H9 (cell line): ENCODE results near the gene RFT1. TPM values are rescaled to one million over a fixed set of nuclear protein-coding genes. Genes with fewer than 3 reads are reported as not detected.

Experiments
- DNase-seq: peaks from one replicate; pipeline ENCODE4 v3.0.0-alpha.2; 2017
- H2AFZ ChIP-seq: one replicate; pipeline ENCODE4 v1.6.1; 2013; ENCODE audit warnings: mild to moderate bottlenecking, low read length, control low read depth, moderate library complexity
- H2AK5ac ChIP-seq: 2 replicates; pipeline ENCODE4 v1.6.1; 2013; ENCODE audit warnings: low read length, control low read depth, mixed read lengths; ENCODE audit not compliant: insufficient read length
- H2BK120ac ChIP-seq: one replicate; pipeline ENCODE4 v1.6.1; 2013; ENCODE audit warnings: low read depth, mild to moderate bottlenecking, low read length, control low read depth, inconsistent platforms; ENCODE audit not compliant: poor library complexity, severe bottlenecking
- H2BK12ac ChIP-seq: 2 replicates; pipeline ENCODE4 v1.6.1; 2013; ENCODE audit warnings: low read length, control low read depth, mixed read lengths, low read depth; ENCODE audit not compliant: insufficient read length
- H2BK15ac ChIP-seq: 2 replicates; pipeline ENCODE4 v1.6.1; 2013; ENCODE audit warnings: low read depth, low read length, control low read depth
- H2BK20ac ChIP-seq: one replicate; pipeline ENCODE4 v1.6.1; 2013; ENCODE audit warnings: low read depth, mild to moderate bottlenecking, low read length, control low read depth, inconsistent platforms; ENCODE audit not compliant: poor library complexity, severe bottlenecking
- H2BK5ac ChIP-seq: 2 replicates; pipeline ENCODE4 v1.6.1; 2013; ENCODE audit warnings: low read length, control low read depth, mixed read lengths; ENCODE audit not compliant: insufficient read length
- H3K14ac ChIP-seq: 2 replicates; pipeline ENCODE4 v1.6.1; 2013; ENCODE audit warnings: low read length, control low read depth; ENCODE audit not compliant: insufficient read depth
- H3K18ac ChIP-seq: 2 replicates; pipeline ENCODE4 v1.6.1; 2013; ENCODE audit warnings: low read depth, mild to moderate bottlenecking, mixed read lengths, low read length, control low read depth; ENCODE audit not compliant: insufficient read length
- H3K23ac ChIP-seq: 2 replicates; pipeline ENCODE4 v1.6.1; 2013; ENCODE audit warnings: low read length, control low read depth, mixed read lengths, low read depth; ENCODE audit not compliant: insufficient read length
- H3K23me2 ChIP-seq: 2 replicates; pipeline ENCODE4 v1.6.1; 2013; ENCODE audit warnings: low read depth, mild to moderate bottlenecking, mixed read lengths, low read length, control low read depth; ENCODE audit not compliant: insufficient read length, poor library complexity, severe bottlenecking
- H3K27ac ChIP-seq: 2 replicates; pipeline ENCODE4 v1.5.1; 2013; ENCODE audit warnings: low read length, control low read depth, mixed read lengths, low read depth; ENCODE audit not compliant: insufficient read length
- H3K27me3 ChIP-seq: 2 replicates; pipeline ENCODE4 v1.6.1; 2013; ENCODE audit warnings: low read length, control low read depth, inconsistent platforms; ENCODE audit not compliant: insufficient read depth
- H3K4ac ChIP-seq: 2 replicates; pipeline ENCODE4 v1.6.1; 2013; ENCODE audit warnings: low read depth, mild to moderate bottlenecking, control low read depth, inconsistent platforms, low read length, moderate library complexity
- H3K4me1 ChIP-seq: 2 replicates; pipeline ENCODE4 v1.6.1; 2013; ENCODE audit warnings: low read length, control low read depth, inconsistent platforms; ENCODE audit not compliant: insufficient read depth
- H3K4me2 ChIP-seq: 2 replicates; pipeline ENCODE4 v1.6.1; 2013; ENCODE audit warnings: low read length, control low read depth, mixed read lengths; ENCODE audit not compliant: insufficient read length, insufficient read depth
- H3K56ac ChIP-seq: 2 replicates; pipeline ENCODE4 v1.6.1; 2013; ENCODE audit warnings: low read depth, mild to moderate bottlenecking, mixed read lengths, low read length, control low read depth; ENCODE audit not compliant: insufficient read length
- H3K79me1 ChIP-seq: 2 replicates; pipeline ENCODE4 v1.6.1; 2013; ENCODE audit warnings: low read depth, mild to moderate bottlenecking, moderate library complexity, low read length, control low read depth, inconsistent platforms; ENCODE audit not compliant: insufficient read depth, poor library complexity, severe bottlenecking
- H3K79me2 ChIP-seq: 2 replicates; pipeline ENCODE4 v1.6.1; 2013; ENCODE audit warnings: low read length, control low read depth, inconsistent platforms; ENCODE audit not compliant: insufficient read depth
- H3K9ac ChIP-seq: 2 replicates; pipeline ENCODE4 v1.6.1; 2013; ENCODE audit warnings: low read length, control low read depth, mixed read lengths; ENCODE audit not compliant: insufficient read length; ENCODE audit errors: extremely low read depth
- H3K9me3 ChIP-seq: one replicate; pipeline ENCODE4 v1.6.1; 2013; ENCODE audit warnings: low read depth, low read length, inconsistent platforms; ENCODE audit not compliant: control insufficient read depth
- H3T11ph ChIP-seq: one replicate; pipeline ENCODE4 v1.6.1; 2013; ENCODE audit warnings: mild to moderate bottlenecking, low read length, control low read depth, inconsistent platforms
- H4K20me1 ChIP-seq: one replicate; pipeline ENCODE4 v1.6.1; 2013; ENCODE audit not compliant: control insufficient read depth, insufficient read length, insufficient read depth
- H4K5ac ChIP-seq: 2 replicates; pipeline ENCODE4 v1.6.1; 2013; ENCODE audit warnings: low read depth, mild to moderate bottlenecking, mixed read lengths, low read length, control low read depth; ENCODE audit not compliant: insufficient read length
- H4K8ac ChIP-seq: replicated peaks from 2 replicates; pipeline ENCODE4 v1.6.1; 2013; ENCODE audit warnings: low read length, control low read depth, mixed read lengths, low read depth; ENCODE audit not compliant: insufficient read length
- H4K91ac ChIP-seq: 2 replicates; pipeline ENCODE4 v1.6.1; 2013; ENCODE audit warnings: low read depth, mild to moderate bottlenecking, moderate library complexity, mixed read lengths, low read length, control low read depth; ENCODE audit not compliant: insufficient read length
- H3K27ac Mint-ChIP-seq, 3 experiments: 2 replicates in 2 of 3; 3 replicates in 1 of 3; pipeline ENCODE4 v1.8.0; 2020 to 2021; ENCODE audit warnings: mixed read lengths in 3 of 3, mild to moderate bottlenecking in 1 of 3, moderate library complexity in 1 of 3
- H3K27me3 Mint-ChIP-seq: 2 replicates; pipeline ENCODE4 v1.8.0; 2021; ENCODE audit warnings: low read depth, mild to moderate bottlenecking, moderate library complexity, mixed read lengths
- H3K36me3 Mint-ChIP-seq, 3 experiments: 2 replicates in 2 of 3; 3 replicates in 1 of 3; pipeline ENCODE4 v1.8.0; 2020 to 2021; ENCODE audit warnings: low read depth in 3 of 3, mixed read lengths in 3 of 3; ENCODE audit not compliant: insufficient read depth in 1 of 3
- H3K4me1 Mint-ChIP-seq, 2 experiments: 2 replicates each; pipeline ENCODE4 v1.8.0; 2020; ENCODE audit warnings: mixed read lengths in 2 of 2
- H3K4me3 Mint-ChIP-seq, 2 experiments: 2 replicates in 1 of 2; 3 replicates in 1 of 2; pipeline ENCODE4 v1.8.0; 2020 to 2021; ENCODE audit warnings: mild to moderate bottlenecking in 2 of 2, mixed read lengths in 2 of 2, moderate library complexity in 1 of 2
- H3K9me3 Mint-ChIP-seq, 2 experiments: 2 replicates in 1 of 2; 3 replicates in 1 of 2; pipeline ENCODE4 v1.8.0; 2020; ENCODE audit warnings: mild to moderate bottlenecking in 2 of 2, mixed read lengths in 2 of 2, moderate library complexity in 1 of 2
- CTCF ChIP-seq: fragments of 200-600 bp; sonication (generic); conservative IDR thresholded peaks from 3 replicates; pipeline ENCODE4 v1.8.0; 2021; ENCODE audit warnings: antibody characterized with exemption, mild to moderate bottlenecking
- WGBS: extraction: QIAGEN DNeasy Blood & Tissue Kit; methylation state at CpG from one replicate; pipeline ENCODE4 v1.1.7; 2013; ENCODE audit warnings: missing lambda C conversion rate, low lambda C conversion rate, mixed read lengths; ENCODE audit not compliant: insufficient read length; ENCODE audit errors: extremely low coverage; 5-methylcytosine and 5-hydroxymethylcytosine counted together
- total RNA-seq: library from RNA; stranded (reverse); gene quantifications from 2 replicates; pipeline ENCODE4 v1.2.1, GENCODE V29; 2021

RFT1 gene
- total RNA-seq, 1 experiment from 2014 or later = 24.1 TPM

- peak; percentile 47 for DNase-seq
- Histone ChIP-seq H3K79me2 (no peaks in the 10 kb centered on the region), H3K79me1 (no peaks in the 10 kb centered on the region), H2BK15ac (no peak overlapping the region), H3K56ac (no peak overlapping the region), H3K18ac (no peak overlapping the region), H3K23me2 (peaks cover 4% of the 10 kb centered on the region), H3K14ac (no peak overlapping the region), H3K9ac (peak overlapping the region; percentile 32), H3K9me3 (no peaks in the 10 kb centered on the region), H4K5ac (no peak overlapping the region), H2BK5ac (no peak overlapping the region), H2BK20ac (no peak overlapping the region), H2AK5ac (no peak overlapping the region), H3K27me3 (no peaks in the 10 kb centered on the region; the same call in 1 of the 2 replicates), H2AFZ (no peak overlapping the region), H3K4ac (no peak overlapping the region), H2BK120ac (no peak overlapping the region), H2BK12ac (no peak overlapping the region), H3K4me2 (peak overlapping the region; percentile 61), H3K27ac (no peak overlapping the region), H4K91ac (no peak overlapping the region), H4K20me1 (peaks cover 2% of the 10 kb centered on the region), H3K23ac (no peak overlapping the region), H3T11ph (no peak overlapping the region), H3K4me1 (peaks cover 12% of the 10 kb centered on the region; the same call in 1 of the 2 replicates), H4K8ac (no peak overlapping the region)
- Mint-ChIP-seq H3K4me1 (peaks cover 34 to 39% of the 10 kb centered on the region in 2 experiments), H3K9me3 (no peaks in the 10 kb centered on the region), H3K27ac (peak overlapping the region in 1 of 3 experiments; percentile 84; a peak in 1 of 7 replicates), H3K36me3 (no peaks in the 10 kb centered on the region; a peak in 1 of 7 replicates), H3K4me3 (peak overlapping the region; percentile 91 to 96), H3K27me3 (peaks cover 12% of the 10 kb centered on the region)
- no peak for TF ChIP-seq CTCF
- WGBS = no CpG with 5 or more reads among the region's 49 CpGs
These were observed 31.8 kb upstream of the RFT1 start for GRCh38 chr3:53161820-53162671.
